Uterus (tissue), 2 donors: Measurements from ENCODE around the gene BTK.

Experiments
- POLR2A ChIP-seq, 2 donors: fragments of 450-650 bp; IDR thresholded peaks; one replicate each; pipeline ENCODE4 v1.6.1; 2016; ENCODE audit warnings: antibody characterized with exemption in 2 of 2, mild to moderate bottlenecking in 1 of 2, moderate library complexity in 1 of 2
- TF ChIP-seq, protein P1 (sequence below), 4 experiments: fragments of 200-600 bp in 2 of 4; fragments of 450-650 bp in 2 of 4; sonication (generic) in 2 of 4; IDR thresholded peaks; one replicate each; pipeline ENCODE4 v1.5.1; 2016 to 2019; ENCODE audit warnings: antibody characterized with exemption in 4 of 4, mild to moderate bottlenecking in 2 of 4, moderate library complexity in 1 of 4

DNA sequence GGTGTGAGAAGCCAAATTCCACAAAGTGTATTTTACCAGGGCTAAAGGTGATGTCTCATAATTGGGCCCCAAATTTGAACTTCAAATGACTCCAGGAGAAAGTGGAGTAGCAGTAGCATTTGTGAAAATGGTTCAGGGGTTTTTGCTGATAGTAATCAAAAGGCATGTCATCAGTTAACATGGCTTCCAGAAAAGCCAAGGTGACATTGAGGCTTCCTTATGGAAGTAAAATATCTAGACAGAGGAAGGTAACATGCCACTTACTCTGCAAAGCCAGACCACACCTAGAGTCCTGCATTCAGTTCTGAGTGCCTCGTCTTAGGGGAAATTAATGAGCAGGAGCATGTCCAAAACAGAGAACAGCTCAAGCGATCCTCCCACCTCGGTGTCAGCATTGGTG is 2.6 kb upstream of the BTK start:
- TF ChIP-seq, protein P1, sequence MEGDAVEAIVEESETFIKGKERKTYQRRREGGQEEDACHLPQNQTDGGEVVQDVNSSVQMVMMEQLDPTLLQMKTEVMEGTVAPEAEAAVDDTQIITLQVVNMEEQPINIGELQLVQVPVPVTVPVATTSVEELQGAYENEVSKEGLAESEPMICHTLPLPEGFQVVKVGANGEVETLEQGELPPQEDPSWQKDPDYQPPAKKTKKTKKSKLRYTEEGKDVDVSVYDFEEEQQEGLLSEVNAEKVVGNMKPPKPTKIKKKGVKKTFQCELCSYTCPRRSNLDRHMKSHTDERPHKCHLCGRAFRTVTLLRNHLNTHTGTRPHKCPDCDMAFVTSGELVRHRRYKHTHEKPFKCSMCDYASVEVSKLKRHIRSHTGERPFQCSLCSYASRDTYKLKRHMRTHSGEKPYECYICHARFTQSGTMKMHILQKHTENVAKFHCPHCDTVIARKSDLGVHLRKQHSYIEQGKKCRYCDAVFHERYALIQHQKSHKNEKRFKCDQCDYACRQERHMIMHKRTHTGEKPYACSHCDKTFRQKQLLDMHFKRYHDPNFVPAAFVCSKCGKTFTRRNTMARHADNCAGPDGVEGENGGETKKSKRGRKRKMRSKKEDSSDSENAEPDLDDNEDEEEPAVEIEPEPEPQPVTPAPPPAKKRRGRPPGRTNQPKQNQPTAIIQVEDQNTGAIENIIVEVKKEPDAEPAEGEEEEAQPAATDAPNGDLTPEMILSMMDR (IDR thresholded peaks at IDR 0.05) = no peak
- TF ChIP-seq POLR2A (IDR thresholded peaks at IDR 0.05) = no peak
